Activated naive CD4-positive, alpha-beta T cell treated with anti-CD3 and anti-CD28 coated beads, Interleukin-2, amount 50 U/mL, for 72 hours (primary cell): Measurements from ENCODE around the gene TANC1. TPM values are rescaled to one million over a fixed set of nuclear protein-coding genes. Genes with fewer than 3 reads are reported as not detected.
A peak's percentile ranks its signal among the peaks of the same experiment; 100 is the strongest.

ENCODE experiments used
- ATAC-seq, 2 donors: fragments of 150-1000 bp; cut with Tn5 transposase; 2 replicates each; pipeline ENCODE4 v1.10.0; 2021; ENCODE audit warnings: mild to moderate bottlenecking in 2 of 2, moderate library complexity in 2 of 2
- DNase-seq, 2 donors: peaks; one replicate each; pipeline ENCODE4 v3.0.0; 2021 to 2022; ENCODE audit warnings: low spot score in 2 of 2
- H3K27ac Mint-ChIP-seq, 2 donors: one replicate each; pipeline ENCODE4 v1.8.0; 2022; ENCODE audit warnings: mild to moderate bottlenecking in 2 of 2, mixed read lengths in 2 of 2
- H3K36me3 Mint-ChIP-seq, 2 donors: one replicate each; pipeline ENCODE4 v1.8.0; 2022; ENCODE audit warnings: mixed read lengths in 2 of 2
- H3K9me3 Mint-ChIP-seq, 2 donors: one replicate each; pipeline ENCODE4 v1.8.0; 2022; ENCODE audit warnings: mixed read lengths in 2 of 2
- total RNA-seq, 2 donors: library from RNA; stranded (reverse); gene quantifications; one replicate each; pipeline ENCODE4 v1.2.3, GENCODE V29; 2022

Gene TANC1
- total RNA-seq, 2 donors from 2014 or later: 0.89 to 1.8 TPM

GRCh38 chr2:159053161-159054031, 85.0 kb downstream of the TANC1 start:
- Mint-ChIP-seq H3K27ac (no peak overlapping the region), H3K9me3 (no peaks in the 10 kb centered on the region), H3K36me3 (no peaks in the 10 kb centered on the region)
- ATAC-seq: no peak
- no peak for DNase-seq

GRCh38 chr2:159054032-159054334, 85.5 kb downstream of the TANC1 start:
- DNase-seq (no peak), ATAC-seq (no peak)
- Mint-ChIP-seq H3K9me3 (no peaks in the 10 kb centered on the region), H3K27ac (no peak overlapping the region), H3K36me3 (no peaks in the 10 kb centered on the region)

- Mint-ChIP-seq H3K9me3 (no peaks in the 10 kb centered on the region), H3K27ac (no peak overlapping the region), H3K36me3 (no peaks in the 10 kb centered on the region)
- no peak for ATAC-seq
- no peak for DNase-seq
Measured at GRCh38 chr2:159054985-159055384, 86.5 kb downstream of the TANC1 start.

- DNase-seq (no peak), ATAC-seq (no peak)
- H3K36me3 Mint-ChIP-seq: no peaks in the 10 kb centered on the region
- no peaks in the 10 kb centered on the region for H3K9me3 Mint-ChIP-seq
- H3K27ac Mint-ChIP-seq: no peak overlapping the region
Measured at GRCh38 chr2:159060518-159060917, 92.1 kb downstream of the TANC1 start.

GRCh38 chr2:159063677-159064076, 95.2 kb downstream of the TANC1 start:
- ATAC-seq (no peak), DNase-seq (no peak)
- H3K36me3 Mint-ChIP-seq: no peaks in the 10 kb centered on the region
- no peak overlapping the region for H3K27ac Mint-ChIP-seq
- H3K9me3 Mint-ChIP-seq: no peaks in the 10 kb centered on the region

GRCh38 chr2:159064446-159065301, 96.2 kb downstream of the TANC1 start:
- DNase-seq (no peak), ATAC-seq (no peak)
- Mint-ChIP-seq H3K36me3 (no peaks in the 10 kb centered on the region), H3K27ac (no peak overlapping the region), H3K9me3 (no peaks in the 10 kb centered on the region)

- no peak for ATAC-seq
- Mint-ChIP-seq H3K27ac (no peak overlapping the region), H3K9me3 (no peaks in the 10 kb centered on the region), H3K36me3 (no peaks in the 10 kb centered on the region)
- DNase-seq: no peak
Measured at GRCh38 chr2:159065313-159065712, 96.9 kb downstream of the TANC1 start.

- H3K9me3 Mint-ChIP-seq: no peaks in the 10 kb centered on the region
- no peaks in the 10 kb centered on the region for H3K36me3 Mint-ChIP-seq
- H3K27ac Mint-ChIP-seq: no peak overlapping the region
- DNase-seq: no peak
- ATAC-seq: no peak
Measured at GRCh38 chr2:159065891-159066290, 97.5 kb downstream of the TANC1 start.

- no peak overlapping the region for H3K27ac Mint-ChIP-seq
- no peaks in the 10 kb centered on the region for H3K9me3 Mint-ChIP-seq
- DNase-seq (no peak), ATAC-seq (no peak)
- H3K36me3 Mint-ChIP-seq: no peaks in the 10 kb centered on the region
Measured at GRCh38 chr2:159066541-159067156, 98.2 kb downstream of the TANC1 start.

GRCh38 chr2:159067971-159068370, 99.5 kb downstream of the TANC1 start:
- Mint-ChIP-seq H3K36me3 (no peaks in the 10 kb centered on the region), H3K9me3 (no peaks in the 10 kb centered on the region), H3K27ac (no peak overlapping the region)
- ATAC-seq (no peak), DNase-seq (no peak)

- Mint-ChIP-seq H3K27ac (no peak overlapping the region), H3K9me3 (no peaks in the 10 kb centered on the region)
- no peak for ATAC-seq
Measured at GRCh38 chr2:159069229-159069628, 100.8 kb downstream of the TANC1 start.

GRCh38 chr2:159070235-159070634, 101.8 kb downstream of the TANC1 start:
- DNase-seq (no peak), ATAC-seq (no peak)
- Mint-ChIP-seq H3K9me3 (no peaks in the 10 kb centered on the region), H3K27ac (no peak overlapping the region), H3K36me3 (no peaks in the 10 kb centered on the region)

More at GRCh38 chr2:159069229-159069628, 100.8 kb downstream of the TANC1 start:
- H3K36me3 Mint-ChIP-seq: no peaks in the 10 kb centered on the region
- DNase-seq: no peak

GRCh38 chr2:159071190-159071915, 102.9 kb downstream of the TANC1 start:
- ATAC-seq (no peak), DNase-seq (no peak)
- Mint-ChIP-seq H3K9me3 (no peaks in the 10 kb centered on the region), H3K36me3 (no peaks in the 10 kb centered on the region), H3K27ac (no peak overlapping the region)

GRCh38 chr2:159072795-159073194, 104.4 kb downstream of the TANC1 start:
- Mint-ChIP-seq H3K27ac (no peak overlapping the region), H3K36me3 (no peaks in the 10 kb centered on the region), H3K9me3 (no peaks in the 10 kb centered on the region)
- ATAC-seq: no peak
- no peak for DNase-seq

- H3K9me3 Mint-ChIP-seq: no peaks in the 10 kb centered on the region
- H3K27ac Mint-ChIP-seq: no peak overlapping the region
- H3K36me3 Mint-ChIP-seq: no peaks in the 10 kb centered on the region
- DNase-seq: no peak
- no peak for ATAC-seq
Measured at GRCh38 chr2:159073256-159073655, 104.8 kb downstream of the TANC1 start.

- H3K27ac Mint-ChIP-seq: peak overlapping the region in 1 of 2 donors; percentile 55
- DNase-seq: no peak
- no peak for ATAC-seq
- H3K9me3 Mint-ChIP-seq: no peaks in the 10 kb centered on the region
- H3K36me3 Mint-ChIP-seq: no peaks in the 10 kb centered on the region
Measured at GRCh38 chr2:159074605-159075004, 106.2 kb downstream of the TANC1 start.

GRCh38 chr2:159075727-159076126, 107.3 kb downstream of the TANC1 start:
- Mint-ChIP-seq H3K36me3 (no peaks in the 10 kb centered on the region), H3K9me3 (no peaks in the 10 kb centered on the region), H3K27ac (no peak overlapping the region)
- DNase-seq: no peak
- no peak for ATAC-seq
